SK-N-MC (cell line): ENCODE measurements around the gene CLDN4.
"Not testable (repeated sequence)": the region's sequence is repeated elsewhere in the genome, so short reads cannot be mapped to it uniquely, and the experiment has no call there.

Experiments used
- DNase-seq: peaks from one replicate; pipeline ENCODE4 v3.0.0-alpha.2; 2011; ENCODE audit warnings: low read depth, low spot score
- H3K27ac ChIP-seq: fragments of 200-600 bp; sonication (generic); 2 replicates; pipeline ENCODE4 v1.5.1; 2016; ENCODE audit warnings: mixed run types
- H3K36me3 ChIP-seq: fragments of 200-600 bp; sonication (generic); 2 replicates; pipeline ENCODE4 v1.6.1; 2017; ENCODE audit warnings: antibody characterized with exemption, low read length, mixed read lengths; ENCODE audit not compliant: insufficient read depth
- H3K4me3 ChIP-seq: fragments of 200-600 bp; sonication (generic); 2 replicates; pipeline ENCODE4 v1.5.1; 2016
- H3K9ac ChIP-seq: fragments of 200-600 bp; sonication (generic); 2 replicates; pipeline ENCODE4 v1.8.0; 2017; ENCODE audit warnings: mixed run types, mixed read lengths; ENCODE audit not compliant: insufficient read length
- H3K9me3 ChIP-seq: fragments of 200-600 bp; sonication (generic); 2 replicates; pipeline ENCODE4 v1.6.1; 2017; ENCODE audit warnings: low read depth, mild to moderate bottlenecking, antibody characterized with exemption, low read length, moderate library complexity, mixed read lengths
- EZH2 ChIP-seq: fragments of 200-600 bp; sonication (generic); IDR thresholded peaks from one replicate; pipeline ENCODE4 v1.6.1; 2017; ENCODE audit warnings: antibody characterized with exemption
- FOXP2 ChIP-seq: optimal IDR thresholded peaks from 2 replicates; pipeline ENCODE3; 2011; ENCODE audit warnings: mild to moderate bottlenecking, moderate library complexity; ENCODE audit not compliant: insufficient read depth; ENCODE audit errors: extremely low read length, control extremely low read depth
- POLR2AphosphoS5 ChIP-seq: IDR thresholded peaks from 2 replicates; pipeline ENCODE4 v1.6.1; 2012; ENCODE audit warnings: mild to moderate bottlenecking, low read depth, low read length, borderline replicate concordance

The CLDN4 gene

GRCh38 chr7:73830681-73831583 is at the start of gene CLDN4:
Gene CLDN4, plus strand, starts transcription at chr7:73830996. Its CDS starts 206 bp downstream, at chr7:73831202.
- no peak for DNase-seq
- Histone ChIP-seq H3K9me3 (no peaks in the 10 kb centered on the region), H3K4me3 (no peak within 1 kb of the TSS), H3K27ac (no peak within 1 kb of the TSS), H3K9ac (no peak within 1 kb of the TSS), H3K36me3 (no peaks in the 10 kb centered on the region)
- TF ChIP-seq FOXP2 (no peak), EZH2 (no peak), POLR2AphosphoS5 (no peak)

GRCh38 chr7:73786588-73786987 is 44.2 kb upstream of the CLDN4 start:
- Histone ChIP-seq H3K9ac (no peak overlapping the region), H3K4me3 (no peak overlapping the region), H3K9me3 (no peaks in the 10 kb centered on the region), H3K27ac (no peak overlapping the region), H3K36me3 (no peaks in the 10 kb centered on the region)
- no peak for DNase-seq
- no peak for TF ChIP-seq EZH2
- TF ChIP-seq FOXP2: no peak
- no peak for TF ChIP-seq POLR2AphosphoS5

GRCh38 chr7:73787786-73788048 is 43.1 kb upstream of the CLDN4 start:
- H3K9ac ChIP-seq, H3K9me3 ChIP-seq, H3K4me3 ChIP-seq, DNase-seq, H3K36me3 ChIP-seq, H3K27ac ChIP-seq: not testable (repeated sequence)

- Histone ChIP-seq H3K4me3 (no peak overlapping the region), H3K9me3 (no peaks in the 10 kb centered on the region), H3K27ac (no peak overlapping the region), H3K9ac (no peak overlapping the region), H3K36me3 (no peaks in the 10 kb centered on the region)
- no peak for DNase-seq
- TF ChIP-seq FOXP2 (no peak), POLR2AphosphoS5 (no peak), EZH2 (no peak)
Observed at GRCh38 chr7:73789051-73789450, 41.7 kb upstream of the CLDN4 start.

- not testable (repeated sequence) for DNase-seq, H3K27ac ChIP-seq, H3K9ac ChIP-seq, H3K4me3 ChIP-seq, H3K9me3 ChIP-seq, H3K36me3 ChIP-seq
Observed at GRCh38 chr7:73791170-73791690, 39.6 kb upstream of the CLDN4 start.

- not testable (repeated sequence) for H3K4me3 ChIP-seq, H3K36me3 ChIP-seq, H3K9me3 ChIP-seq, H3K27ac ChIP-seq, H3K9ac ChIP-seq, DNase-seq
Observed at GRCh38 chr7:73795188-73795587, 35.6 kb upstream of the CLDN4 start.

- H3K9me3 ChIP-seq, H3K36me3 ChIP-seq, H3K4me3 ChIP-seq, DNase-seq, H3K9ac ChIP-seq, H3K27ac ChIP-seq: not testable (repeated sequence)
Observed at GRCh38 chr7:73796656-73797055, 34.1 kb upstream of the CLDN4 start.

GRCh38 chr7:73797176-73797575 is 33.6 kb upstream of the CLDN4 start:
- not testable (repeated sequence) for H3K9me3 ChIP-seq, H3K9ac ChIP-seq, H3K36me3 ChIP-seq, H3K27ac ChIP-seq, DNase-seq, H3K4me3 ChIP-seq

GRCh38 chr7:73799282-73800141 is 31.3 kb upstream of the CLDN4 start:
- H3K4me3 ChIP-seq: no peak overlapping the region
- no peaks in the 10 kb centered on the region for H3K36me3 ChIP-seq
- H3K9ac ChIP-seq: no peak overlapping the region
- H3K27ac ChIP-seq: no peak overlapping the region
- no peak for DNase-seq
- TF ChIP-seq POLR2AphosphoS5 (no peak), FOXP2 (no peak), EZH2 (no peak)
- no peaks in the 10 kb centered on the region for H3K9me3 ChIP-seq
